ENCODE data around the gene COL28A1.

The COL28A1 gene

DNA sequence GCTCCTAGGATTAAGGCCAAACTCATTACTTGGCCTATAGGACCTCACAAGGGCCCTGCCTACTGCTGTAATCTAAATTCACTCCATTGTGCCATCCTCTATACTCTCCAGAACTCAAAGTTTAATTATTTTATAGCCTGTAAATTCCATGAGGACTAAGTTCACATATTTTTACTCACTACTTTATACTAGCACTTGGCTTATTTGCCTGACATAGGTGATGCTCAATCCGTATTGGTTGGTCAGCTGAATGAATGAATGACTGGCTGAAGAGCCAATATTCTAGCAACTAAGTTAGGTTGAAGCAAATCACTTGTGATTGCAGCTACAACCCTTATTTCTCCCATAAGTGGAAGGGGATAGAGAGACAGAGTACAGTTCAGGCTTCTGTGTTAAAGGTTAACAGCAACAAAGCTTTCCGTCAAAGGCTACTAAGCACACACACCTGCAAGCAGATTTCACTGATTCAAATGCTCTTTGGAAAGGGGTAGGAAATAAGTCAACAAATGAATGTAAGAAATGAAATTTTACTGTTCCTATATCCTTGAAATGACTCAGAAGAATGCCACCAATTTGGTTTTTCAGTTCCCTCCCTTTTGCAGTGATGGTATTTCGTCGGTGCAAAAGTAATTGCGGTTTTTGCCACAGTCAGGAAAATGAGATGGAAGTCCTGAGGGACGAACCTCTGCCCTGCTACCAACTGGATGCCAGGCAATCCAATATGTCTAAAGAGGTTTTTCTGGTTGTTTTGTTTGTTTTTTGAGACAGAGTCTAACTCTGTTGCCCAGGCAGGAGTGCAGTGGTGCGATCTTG is 120.7 kb downstream of the COL28A1 start:
- H3K4me1 ChIP-seq (ENCODE audit: control insufficient read depth, low read length): no peaks in the 10 kb centered on the region
- H3K9me2 ChIP-seq (replicated peaks; ENCODE audit: control insufficient read depth, low read length): no peaks in the 10 kb centered on the region
- H3K4me3 ChIP-seq (ENCODE audit: low read length): no peak overlapping the region
- no peak overlapping the region for H3K4me2 ChIP-seq (ENCODE audit: low read length)
- H3K79me2 ChIP-seq (ENCODE audit: control insufficient read depth, low read length): no peaks in the 10 kb centered on the region
- TF ChIP-seq, protein P1, sequence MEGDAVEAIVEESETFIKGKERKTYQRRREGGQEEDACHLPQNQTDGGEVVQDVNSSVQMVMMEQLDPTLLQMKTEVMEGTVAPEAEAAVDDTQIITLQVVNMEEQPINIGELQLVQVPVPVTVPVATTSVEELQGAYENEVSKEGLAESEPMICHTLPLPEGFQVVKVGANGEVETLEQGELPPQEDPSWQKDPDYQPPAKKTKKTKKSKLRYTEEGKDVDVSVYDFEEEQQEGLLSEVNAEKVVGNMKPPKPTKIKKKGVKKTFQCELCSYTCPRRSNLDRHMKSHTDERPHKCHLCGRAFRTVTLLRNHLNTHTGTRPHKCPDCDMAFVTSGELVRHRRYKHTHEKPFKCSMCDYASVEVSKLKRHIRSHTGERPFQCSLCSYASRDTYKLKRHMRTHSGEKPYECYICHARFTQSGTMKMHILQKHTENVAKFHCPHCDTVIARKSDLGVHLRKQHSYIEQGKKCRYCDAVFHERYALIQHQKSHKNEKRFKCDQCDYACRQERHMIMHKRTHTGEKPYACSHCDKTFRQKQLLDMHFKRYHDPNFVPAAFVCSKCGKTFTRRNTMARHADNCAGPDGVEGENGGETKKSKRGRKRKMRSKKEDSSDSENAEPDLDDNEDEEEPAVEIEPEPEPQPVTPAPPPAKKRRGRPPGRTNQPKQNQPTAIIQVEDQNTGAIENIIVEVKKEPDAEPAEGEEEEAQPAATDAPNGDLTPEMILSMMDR (IDR thresholded peaks at IDR 0.05; ENCODE audit: low read depth, low read length, poor library complexity, severe bottlenecking): no peak
- TF ChIP-seq EZH2phosphoT487 (IDR thresholded peaks at IDR 0.05; ENCODE audit: borderline replicate concordance, low read length): no peak
- H3K27me3 ChIP-seq (ENCODE audit: control insufficient read depth, low read length): no peaks in the 10 kb centered on the region
- H3F3A ChIP-seq (ENCODE audit: control insufficient read depth, insufficient read depth): no peaks in the 10 kb centered on the region
- no peaks in the 10 kb centered on the region for H3K9me3 ChIP-seq (ENCODE audit: control insufficient read depth, insufficient read depth, low read length)
- H3K36me3 ChIP-seq (ENCODE audit: control insufficient read depth, low read length): no peaks in the 10 kb centered on the region
- H4K20me1 ChIP-seq (ENCODE audit: control insufficient read depth, insufficient read depth, low read depth, low read length): no peaks in the 10 kb centered on the region
- H3K27ac ChIP-seq (ENCODE audit: low read depth, low read length): no peak overlapping the region

GRCh38 chr7:7408001-7408770 is 127.5 kb downstream of the COL28A1 start:
- Histone ChIP-seq H3K27ac (ENCODE audit: low read depth, low read length) (no peak overlapping the region), H4K20me1 (ENCODE audit: control insufficient read depth, insufficient read depth, low read depth, low read length) (no peaks in the 10 kb centered on the region)

GRCh38 chr7:7405461-7405860 is 130.2 kb downstream of the COL28A1 start:
- H3K79me2 ChIP-seq (ENCODE audit: control insufficient read depth, low read length): no peaks in the 10 kb centered on the region
- no peak overlapping the region for H3K4me3 ChIP-seq (ENCODE audit: low read length)
- no peaks in the 10 kb centered on the region for H3K4me1 ChIP-seq (ENCODE audit: control insufficient read depth, low read length)
- H3F3A ChIP-seq (ENCODE audit: control insufficient read depth, insufficient read depth): no peaks in the 10 kb centered on the region
- H3K27me3 ChIP-seq (ENCODE audit: control insufficient read depth, low read length): no peaks in the 10 kb centered on the region
- TF ChIP-seq EZH2phosphoT487 (IDR thresholded peaks at IDR 0.05; ENCODE audit: borderline replicate concordance, low read length): no peak
- TF ChIP-seq, protein P1 (IDR thresholded peaks at IDR 0.05; ENCODE audit: low read depth, low read length, poor library complexity, severe bottlenecking): no peak
- H3K9me2 ChIP-seq (replicated peaks; ENCODE audit: control insufficient read depth, low read length): no peaks in the 10 kb centered on the region
- H3K4me2 ChIP-seq (ENCODE audit: low read length): no peak overlapping the region
- no peaks in the 10 kb centered on the region for H3K36me3 ChIP-seq (ENCODE audit: control insufficient read depth, low read length)
- H3K9me3 ChIP-seq (ENCODE audit: control insufficient read depth, insufficient read depth, low read length): no peaks in the 10 kb centered on the region
- no peak overlapping the region for H3K27ac ChIP-seq (ENCODE audit: low read depth, low read length)
- no peaks in the 10 kb centered on the region for H4K20me1 ChIP-seq (ENCODE audit: control insufficient read depth, insufficient read depth, low read depth, low read length)

More at GRCh38 chr7:7408001-7408770, 127.5 kb downstream of the COL28A1 start:
- Histone ChIP-seq H3K9me3 (ENCODE audit: control insufficient read depth, insufficient read depth, low read length) (no peaks in the 10 kb centered on the region), H3K79me2 (ENCODE audit: control insufficient read depth, low read length) (no peaks in the 10 kb centered on the region), H3K4me3 (ENCODE audit: low read length) (no peak overlapping the region), H3K9me2 (replicated peaks; ENCODE audit: control insufficient read depth, low read length) (no peaks in the 10 kb centered on the region), H3K4me2 (ENCODE audit: low read length) (no peak overlapping the region), H3F3A (ENCODE audit: control insufficient read depth, insufficient read depth) (no peaks in the 10 kb centered on the region), H3K4me1 (ENCODE audit: control insufficient read depth, low read length) (no peaks in the 10 kb centered on the region), H3K36me3 (ENCODE audit: control insufficient read depth, low read length) (no peaks in the 10 kb centered on the region), H3K27me3 (ENCODE audit: control insufficient read depth, low read length) (no peaks in the 10 kb centered on the region)
- no peak for TF ChIP-seq EZH2phosphoT487 (IDR thresholded peaks at IDR 0.05; ENCODE audit: borderline replicate concordance, low read length)
- TF ChIP-seq, protein P1 (IDR thresholded peaks at IDR 0.05; ENCODE audit: low read depth, low read length, poor library complexity, severe bottlenecking): no peak

All from DOHH2 (cell line).